SK-N-SH treated with all-trans-retinoic acid at 6 μM for 48 hours (cell line): Measurements from ENCODE around the gene SLC25A48.

Source experiments
- ATAC-seq: fragments of 200-7000 bp; cut with Tn5 transposase; 3 replicates; pipeline ENCODE4 v1.9.1; 2020; ENCODE audit warnings: mild to moderate bottlenecking, moderate library complexity
- BACH2 ChIP-seq: fragments of 250-450 bp; sonication (Bioruptor Pico); IDR thresholded peaks from 2 replicates; pipeline ENCODE4 v1.9.0; 2021; ENCODE audit warnings: mild to moderate bottlenecking, borderline replicate concordance
- CSDC2 ChIP-seq: fragments of 250-450 bp; sonication (Bioruptor Pico); IDR thresholded peaks from 2 replicates; pipeline ENCODE4 v1.5.0; 2020; ENCODE audit warnings: mild to moderate bottlenecking, moderate library complexity
- CSRNP3 ChIP-seq: fragments of 250-450 bp; sonication (Bioruptor Pico); IDR thresholded peaks from 2 replicates; pipeline ENCODE4 v1.5.1; 2021; ENCODE audit warnings: mild to moderate bottlenecking, moderate library complexity
- ESRRG ChIP-seq: fragments of 250-450 bp; sonication (Bioruptor Pico); IDR thresholded peaks from 2 replicates; pipeline ENCODE4 v1.6.1; 2021; ENCODE audit warnings: mild to moderate bottlenecking
- GLIS3 ChIP-seq: fragments of 250-450 bp; sonication (Bioruptor Pico); IDR thresholded peaks from 2 replicates; pipeline ENCODE4 v1.5.0; 2020; ENCODE audit warnings: mild to moderate bottlenecking, moderate library complexity
- ISL1 ChIP-seq: fragments of 250-450 bp; sonication (Bioruptor Pico); IDR thresholded peaks from 2 replicates; pipeline ENCODE4 v2.1.2; 2022; ENCODE audit warnings: mild to moderate bottlenecking, moderate library complexity
- PPARA ChIP-seq: fragments of 250-450 bp; sonication (Bioruptor Pico); IDR thresholded peaks from 2 replicates; pipeline ENCODE4 v1.5.0; 2020; ENCODE audit warnings: mild to moderate bottlenecking, borderline replicate concordance
- RARB ChIP-seq: fragments of 250-450 bp; sonication (Bioruptor Pico); IDR thresholded peaks from 2 replicates; pipeline ENCODE4 v1.8.0; 2021; ENCODE audit warnings: mild to moderate bottlenecking, moderate library complexity
- SNAI2 ChIP-seq: fragments of 250-450 bp; sonication (Bioruptor Pico); IDR thresholded peaks from 2 replicates; pipeline ENCODE4 v1.5.0; 2020; ENCODE audit warnings: mild to moderate bottlenecking, moderate library complexity
- TCF4 ChIP-seq: fragments of 250-450 bp; sonication (Bioruptor Pico); IDR thresholded peaks from 2 replicates; pipeline ENCODE4 v1.8.0; 2021; ENCODE audit warnings: mild to moderate bottlenecking, moderate library complexity, borderline replicate concordance
- ZC3H10 ChIP-seq: fragments of 250-450 bp; sonication (Bioruptor Pico); IDR thresholded peaks from 2 replicates; pipeline ENCODE4 v1.5.1; 2021; ENCODE audit warnings: mild to moderate bottlenecking, moderate library complexity
- ZFP30 ChIP-seq: fragments of 450-650 bp; formaldehyde crosslinking; IDR thresholded peaks from 2 replicates; pipeline ENCODE4 v1.5.0; 2022; ENCODE audit warnings: mild to moderate bottlenecking, moderate library complexity
- ZNF565 ChIP-seq: fragments of 450-650 bp; formaldehyde crosslinking; conservative IDR thresholded peaks from 2 replicates; pipeline ENCODE4 v1.5.0; 2020; ENCODE audit warnings: low read depth, mild to moderate bottlenecking, moderate library complexity
- ZNF70 ChIP-seq: fragments of 450-650 bp; formaldehyde crosslinking; IDR thresholded peaks from 2 replicates; pipeline ENCODE4 v1.5.0; 2020; ENCODE audit warnings: mild to moderate bottlenecking, moderate library complexity
- ZNF8 ChIP-seq: fragments of 450-650 bp; formaldehyde crosslinking; IDR thresholded peaks from 2 replicates; pipeline ENCODE4 v1.5.0; 2020; ENCODE audit warnings: mild to moderate bottlenecking, moderate library complexity
- TF ChIP-seq, protein P1 (sequence below): fragments of 250-450 bp; sonication (Bioruptor Pico); IDR thresholded peaks from 2 replicates; pipeline ENCODE4 v1.5.0; 2020; ENCODE audit warnings: mild to moderate bottlenecking, moderate library complexity
- TF ChIP-seq, protein P2 (sequence below): fragments of 250-450 bp; sonication (Bioruptor Pico); IDR thresholded peaks from 2 replicates; pipeline ENCODE4 v1.5.1; 2020; ENCODE audit warnings: low read depth, mild to moderate bottlenecking, moderate library complexity
- TF ChIP-seq, protein P3 (sequence below): fragments of 250-450 bp; sonication (Bioruptor Pico); IDR thresholded peaks from 2 replicates; pipeline ENCODE4 v1.8.0; 2020; ENCODE audit warnings: mild to moderate bottlenecking, moderate library complexity, borderline replicate concordance

The SLC25A48 gene

DNA sequence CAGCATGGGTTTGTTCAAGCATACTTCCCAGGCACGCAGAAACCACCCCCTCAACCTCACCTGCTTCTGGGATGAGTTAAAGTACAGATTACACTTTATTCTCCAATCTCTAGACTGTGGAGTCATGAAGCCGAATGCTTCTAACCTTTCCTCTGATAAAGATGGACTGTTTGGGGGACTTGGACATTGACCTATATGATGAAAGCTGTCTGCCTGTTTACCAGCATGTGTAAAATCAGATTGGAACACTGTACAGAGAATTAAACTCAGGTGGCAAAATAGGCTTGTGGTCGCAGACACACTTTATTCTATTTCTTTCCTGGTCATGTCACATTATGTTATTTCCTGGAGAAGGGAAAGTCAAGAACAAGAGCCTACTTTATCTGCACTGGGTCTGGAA lies 35.5 kb downstream of the SLC25A48 start (continued):
- TF ChIP-seq, protein P1, sequence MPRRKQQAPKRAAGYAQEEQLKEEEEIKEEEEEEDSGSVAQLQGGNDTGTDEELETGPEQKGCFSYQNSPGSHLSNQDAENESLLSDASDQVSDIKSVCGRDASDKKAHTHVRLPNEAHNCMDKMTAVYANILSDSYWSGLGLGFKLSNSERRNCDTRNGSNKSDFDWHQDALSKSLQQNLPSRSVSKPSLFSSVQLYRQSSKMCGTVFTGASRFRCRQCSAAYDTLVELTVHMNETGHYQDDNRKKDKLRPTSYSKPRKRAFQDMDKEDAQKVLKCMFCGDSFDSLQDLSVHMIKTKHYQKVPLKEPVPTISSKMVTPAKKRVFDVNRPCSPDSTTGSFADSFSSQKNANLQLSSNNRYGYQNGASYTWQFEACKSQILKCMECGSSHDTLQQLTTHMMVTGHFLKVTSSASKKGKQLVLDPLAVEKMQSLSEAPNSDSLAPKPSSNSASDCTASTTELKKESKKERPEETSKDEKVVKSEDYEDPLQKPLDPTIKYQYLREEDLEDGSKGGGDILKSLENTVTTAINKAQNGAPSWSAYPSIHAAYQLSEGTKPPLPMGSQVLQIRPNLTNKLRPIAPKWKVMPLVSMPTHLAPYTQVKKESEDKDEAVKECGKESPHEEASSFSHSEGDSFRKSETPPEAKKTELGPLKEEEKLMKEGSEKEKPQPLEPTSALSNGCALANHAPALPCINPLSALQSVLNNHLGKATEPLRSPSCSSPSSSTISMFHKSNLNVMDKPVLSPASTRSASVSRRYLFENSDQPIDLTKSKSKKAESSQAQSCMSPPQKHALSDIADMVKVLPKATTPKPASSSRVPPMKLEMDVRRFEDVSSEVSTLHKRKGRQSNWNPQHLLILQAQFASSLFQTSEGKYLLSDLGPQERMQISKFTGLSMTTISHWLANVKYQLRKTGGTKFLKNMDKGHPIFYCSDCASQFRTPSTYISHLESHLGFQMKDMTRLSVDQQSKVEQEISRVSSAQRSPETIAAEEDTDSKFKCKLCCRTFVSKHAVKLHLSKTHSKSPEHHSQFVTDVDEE, result no peak
- TF ChIP-seq BACH2 (CRISPR knock-in tag), result no peak

- ATAC-seq, result no peak
- TF ChIP-seq, protein P2, sequence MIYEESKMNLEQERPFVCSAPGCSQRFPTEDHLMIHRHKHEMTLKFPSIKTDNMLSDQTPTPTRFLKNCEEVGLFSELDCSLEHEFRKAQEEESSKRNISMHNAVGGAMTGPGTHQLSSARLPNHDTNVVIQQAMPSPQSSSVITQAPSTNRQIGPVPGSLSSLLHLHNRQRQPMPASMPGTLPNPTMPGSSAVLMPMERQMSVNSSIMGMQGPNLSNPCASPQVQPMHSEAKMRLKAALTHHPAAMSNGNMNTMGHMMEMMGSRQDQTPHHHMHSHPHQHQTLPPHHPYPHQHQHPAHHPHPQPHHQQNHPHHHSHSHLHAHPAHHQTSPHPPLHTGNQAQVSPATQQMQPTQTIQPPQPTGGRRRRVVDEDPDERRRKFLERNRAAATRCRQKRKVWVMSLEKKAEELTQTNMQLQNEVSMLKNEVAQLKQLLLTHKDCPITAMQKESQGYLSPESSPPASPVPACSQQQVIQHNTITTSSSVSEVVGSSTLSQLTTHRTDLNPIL, result no peak
- TF ChIP-seq CSDC2 (CRISPR knock-in tag), result no peak
- TF ChIP-seq, protein P1, result no peak
- no peak for TF ChIP-seq GLIS3 (CRISPR knock-in tag)
- TF ChIP-seq PPARA (CRISPR knock-in tag), result no peak
- no peak for TF ChIP-seq ZC3H10 (CRISPR knock-in tag)
- TF ChIP-seq SNAI2 (CRISPR knock-in tag), result no peak
- TF ChIP-seq ZNF565 (CRISPR knock-in tag), result no peak
- no peak for TF ChIP-seq RARB (CRISPR knock-in tag)
- TF ChIP-seq BACH2 (CRISPR knock-in tag), result no peak
- no peak for TF ChIP-seq ZNF8 (CRISPR knock-in tag)
- TF ChIP-seq ZFP30, result no peak
- no peak for TF ChIP-seq ISL1
- TF ChIP-seq TCF4 (CRISPR knock-in tag), result no peak
Measured at GRCh38 chr5:135871268-135871915, 36.9 kb downstream of the SLC25A48 start.

DNA sequence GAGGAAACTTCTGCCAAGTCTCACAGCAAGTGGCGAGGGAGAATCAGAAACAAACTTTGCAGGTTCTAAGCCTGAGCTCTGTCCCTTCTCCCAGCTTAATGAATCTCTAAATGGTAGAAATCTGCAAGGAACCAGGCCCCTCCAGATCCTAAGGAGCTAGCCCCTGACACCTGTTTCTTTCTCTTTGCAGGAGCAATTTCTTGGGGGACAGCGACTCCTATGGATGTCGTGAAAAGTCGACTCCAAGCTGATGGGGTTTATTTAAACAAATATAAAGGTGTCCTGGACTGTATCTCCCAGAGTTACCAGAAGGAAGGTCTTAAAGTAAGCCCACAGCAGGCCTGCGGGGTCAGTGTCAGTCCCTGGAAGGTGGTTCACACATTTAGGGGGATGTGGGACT lies 39.4 kb downstream of the SLC25A48 start:
- no peak for ATAC-seq
- TF ChIP-seq, protein P2, result no peak
- TF ChIP-seq GLIS3 (CRISPR knock-in tag) (no peak), RARB (CRISPR knock-in tag) (no peak), ZNF70 (CRISPR knock-in tag) (no peak), CSRNP3 (CRISPR knock-in tag) (no peak), ESRRG (no peak), CSDC2 (CRISPR knock-in tag) (no peak)
- TF ChIP-seq, protein P3, sequence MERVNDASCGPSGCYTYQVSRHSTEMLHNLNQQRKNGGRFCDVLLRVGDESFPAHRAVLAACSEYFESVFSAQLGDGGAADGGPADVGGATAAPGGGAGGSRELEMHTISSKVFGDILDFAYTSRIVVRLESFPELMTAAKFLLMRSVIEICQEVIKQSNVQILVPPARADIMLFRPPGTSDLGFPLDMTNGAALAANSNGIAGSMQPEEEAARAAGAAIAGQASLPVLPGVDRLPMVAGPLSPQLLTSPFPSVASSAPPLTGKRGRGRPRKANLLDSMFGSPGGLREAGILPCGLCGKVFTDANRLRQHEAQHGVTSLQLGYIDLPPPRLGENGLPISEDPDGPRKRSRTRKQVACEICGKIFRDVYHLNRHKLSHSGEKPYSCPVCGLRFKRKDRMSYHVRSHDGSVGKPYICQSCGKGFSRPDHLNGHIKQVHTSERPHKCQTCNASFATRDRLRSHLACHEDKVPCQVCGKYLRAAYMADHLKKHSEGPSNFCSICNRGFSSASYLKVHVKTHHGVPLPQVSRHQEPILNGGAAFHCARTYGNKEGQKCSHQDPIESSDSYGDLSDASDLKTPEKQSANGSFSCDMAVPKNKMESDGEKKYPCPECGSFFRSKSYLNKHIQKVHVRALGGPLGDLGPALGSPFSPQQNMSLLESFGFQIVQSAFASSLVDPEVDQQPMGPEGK (CRISPR knock-in tag), result no peak
- TF ChIP-seq, all 23 proteins: peak for 0
